Retina (tissue), 1 donor: ENCODE results near the gene TSSK6.

ENCODE experiments used
- DNase-seq: peaks from one replicate; pipeline ENCODE4 v3.0.0-alpha.2; 2016

TSSK6 gene

DNA sequence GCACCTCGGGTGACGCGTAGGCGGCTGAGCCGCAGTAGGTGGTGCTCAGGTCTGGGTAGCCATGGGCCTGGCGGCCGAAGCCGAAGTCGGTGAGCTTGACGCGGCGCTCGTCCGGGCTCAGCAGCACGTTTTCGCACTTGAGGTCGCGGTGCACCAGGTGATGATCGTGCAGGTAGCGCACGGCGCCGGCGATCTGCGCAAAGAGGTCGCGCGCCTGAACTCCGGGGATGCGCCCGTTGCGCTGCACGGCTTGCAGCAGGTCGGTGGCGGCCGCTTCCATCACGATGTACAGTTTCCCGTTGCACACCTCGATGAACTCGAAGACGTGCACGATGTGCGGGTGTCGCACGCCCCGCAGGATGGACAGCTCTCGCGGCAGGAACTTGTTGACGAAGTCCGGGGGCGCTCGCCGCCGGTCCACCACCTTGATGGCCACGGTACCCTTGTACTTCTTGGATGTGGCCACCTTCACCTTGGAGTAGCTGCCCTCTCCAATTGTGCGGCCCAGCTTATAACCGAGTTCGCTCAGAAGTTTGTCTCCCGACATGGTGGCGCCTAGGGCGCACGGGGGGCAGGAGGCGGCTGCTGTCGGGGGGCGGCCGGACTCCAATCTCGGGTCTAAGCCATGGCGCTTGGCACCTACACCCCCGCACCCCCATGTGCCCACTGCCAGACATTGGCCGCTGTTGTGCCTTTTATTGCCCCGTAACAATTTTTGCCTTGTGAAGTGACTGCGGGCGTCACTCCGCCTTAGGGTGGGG is at the start of gene TSSK6:
TSS of gene TSSK6 (minus strand) at position 668 of the 761 bp plus-strand sequence. CDS start at position 547, 121 bp downstream.
- DNase-seq: no peak

DNA sequence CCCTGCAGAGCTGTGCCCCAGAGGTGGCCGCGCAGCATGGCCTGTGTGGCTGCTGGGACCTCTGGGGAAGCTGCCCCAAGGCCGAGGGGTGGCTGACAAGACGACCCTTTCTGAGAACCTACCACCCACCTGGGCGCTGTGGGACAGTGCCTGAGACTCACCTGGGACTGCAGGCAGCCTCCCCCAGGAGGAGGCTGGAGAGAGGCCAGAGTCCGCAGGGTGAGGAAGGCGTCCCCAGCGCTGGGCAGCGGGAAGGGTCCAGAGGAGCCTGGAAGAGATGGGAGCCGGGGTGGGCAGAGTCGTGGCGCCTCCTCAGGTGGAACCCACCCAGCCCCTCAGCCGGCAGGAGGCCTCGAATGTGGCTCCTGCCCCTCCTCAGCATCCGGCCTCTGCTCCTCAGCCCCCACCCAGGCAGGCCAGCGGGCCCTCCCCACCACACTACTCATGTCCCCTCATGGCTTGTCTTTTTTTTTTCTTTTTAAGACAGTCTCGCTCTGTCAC is 48.0 kb upstream of the TSSK6 start:
- no peak for DNase-seq

DNA sequence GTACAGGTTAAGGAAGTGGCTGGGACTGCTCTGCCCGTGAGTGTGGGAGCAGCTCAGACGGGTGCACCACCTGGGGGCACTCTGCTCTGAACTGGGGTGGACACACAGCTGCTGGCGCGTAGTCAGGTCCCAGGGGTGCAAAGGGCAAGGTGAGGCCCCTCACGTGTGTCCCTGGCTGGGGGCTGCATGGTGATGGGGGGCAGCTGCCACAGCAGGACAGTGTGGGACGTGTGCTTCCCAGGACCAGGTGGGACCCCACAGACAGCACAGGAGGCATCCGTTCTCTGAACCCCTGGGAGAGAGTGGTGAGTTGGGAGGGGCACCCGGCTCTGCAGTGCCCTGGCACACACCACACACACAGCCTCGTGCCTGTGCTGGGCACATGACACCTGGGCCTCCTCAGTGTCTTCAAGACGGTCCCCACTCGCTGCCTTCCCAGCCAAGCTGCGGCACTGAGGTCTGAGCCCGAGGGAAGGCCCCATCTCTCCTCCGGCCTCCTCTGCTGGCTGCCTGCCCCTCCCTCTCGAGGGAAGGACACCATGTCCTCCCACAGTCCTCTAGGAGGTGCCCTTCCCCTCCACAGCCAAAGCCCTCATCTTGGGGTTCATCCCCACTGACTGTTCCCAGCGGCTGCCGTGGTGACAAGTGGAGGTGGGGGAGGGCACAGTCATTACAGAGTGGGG is 47.5 kb upstream of the TSSK6 start:
- no peak for DNase-seq

DNA sequence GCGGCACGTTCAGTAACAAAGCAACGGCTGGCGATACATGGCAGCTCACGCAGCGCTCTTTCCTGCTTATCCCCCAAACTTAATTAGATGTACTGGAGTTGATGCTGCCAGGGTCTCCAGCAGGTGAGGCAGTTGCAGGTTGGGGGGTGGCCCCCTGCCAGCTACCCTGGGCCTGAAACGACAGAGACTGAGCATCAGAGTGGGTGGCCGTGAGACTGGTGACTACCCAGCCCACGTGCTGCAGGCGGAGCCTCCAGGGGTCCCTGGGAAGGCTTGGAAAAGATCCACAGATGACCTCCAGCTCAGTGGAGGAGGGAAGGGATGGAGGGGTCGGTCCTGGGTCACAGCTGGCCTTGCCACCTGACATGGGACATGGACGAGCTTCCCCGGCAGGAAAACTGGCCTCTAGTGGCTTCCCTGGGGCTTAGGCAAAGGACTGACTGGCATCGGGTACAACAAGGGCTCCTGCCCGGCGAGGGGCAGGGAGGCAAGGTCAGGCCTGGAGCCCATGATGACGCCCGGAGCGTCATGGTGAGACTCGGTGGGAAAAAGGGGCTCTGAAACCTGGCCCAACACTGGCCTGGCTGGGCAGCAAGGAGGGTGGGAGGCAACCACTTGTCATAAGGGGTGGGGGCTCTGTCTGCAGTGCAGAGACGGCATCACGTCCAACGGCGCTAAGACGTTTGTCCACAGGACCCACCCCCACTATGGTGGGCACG is 46.8 kb upstream of the TSSK6 start:
- DNase-seq: no peak

DNA sequence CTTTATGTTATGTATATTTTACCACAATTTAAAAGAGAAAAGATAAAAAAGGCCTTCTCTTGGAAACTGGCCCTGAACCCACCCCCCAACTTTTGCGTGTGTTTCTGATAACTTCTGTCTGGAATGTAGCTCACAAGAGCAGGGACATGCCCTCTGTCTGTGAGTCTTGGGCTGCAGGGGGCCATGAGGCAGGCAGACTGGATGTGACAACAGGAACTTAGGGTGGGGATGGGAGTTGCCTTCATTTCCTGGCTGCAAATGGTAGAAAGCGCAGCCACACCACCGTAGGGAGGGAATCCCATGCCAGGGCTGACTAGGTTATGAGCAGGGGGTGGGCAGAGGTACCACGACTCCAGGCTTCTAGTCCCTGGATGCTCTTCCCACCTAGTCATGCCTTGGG is 44.6 kb upstream of the TSSK6 start:
- no peak for DNase-seq

DNA sequence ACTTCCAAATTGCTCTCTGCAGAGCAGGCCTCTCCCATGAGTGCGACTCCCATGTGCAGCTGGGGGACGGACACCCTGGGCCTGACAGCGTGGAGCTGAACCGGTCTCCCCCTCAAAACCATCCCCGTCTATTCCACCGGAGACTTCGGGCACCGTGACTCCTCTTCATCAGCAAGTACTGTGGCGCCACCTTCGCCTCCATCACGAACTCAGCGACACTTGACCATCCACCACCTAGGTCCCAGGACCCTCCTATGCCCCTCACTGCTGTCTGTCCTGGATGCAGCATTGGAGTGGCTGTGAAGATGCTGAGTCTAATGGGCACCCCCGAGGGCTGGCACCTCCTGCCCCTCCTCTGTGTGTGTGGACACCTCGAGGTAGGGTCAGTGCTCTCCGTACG is 43.3 kb upstream of the TSSK6 start:
- DNase-seq: no peak

DNA sequence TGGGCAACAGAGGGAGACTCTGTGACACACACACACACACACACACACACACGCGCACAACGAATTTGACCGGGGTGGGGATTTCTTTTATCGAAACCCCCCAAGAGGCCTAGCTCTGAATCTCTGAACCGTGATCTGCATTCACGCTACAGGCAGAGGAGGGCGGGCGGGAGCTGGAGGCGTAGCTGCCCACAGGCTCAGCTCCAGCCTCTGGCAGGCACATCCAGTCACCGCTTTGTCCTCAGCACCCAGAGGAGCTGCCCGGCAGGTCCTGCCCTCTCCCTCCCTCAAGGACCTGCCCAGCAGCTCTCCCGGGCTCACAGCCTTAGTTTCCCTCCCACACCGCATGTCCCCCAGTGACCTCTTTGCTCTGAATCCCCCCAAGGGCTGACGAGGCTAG is 42.7 kb upstream of the TSSK6 start:
- DNase-seq: no peak

DNA sequence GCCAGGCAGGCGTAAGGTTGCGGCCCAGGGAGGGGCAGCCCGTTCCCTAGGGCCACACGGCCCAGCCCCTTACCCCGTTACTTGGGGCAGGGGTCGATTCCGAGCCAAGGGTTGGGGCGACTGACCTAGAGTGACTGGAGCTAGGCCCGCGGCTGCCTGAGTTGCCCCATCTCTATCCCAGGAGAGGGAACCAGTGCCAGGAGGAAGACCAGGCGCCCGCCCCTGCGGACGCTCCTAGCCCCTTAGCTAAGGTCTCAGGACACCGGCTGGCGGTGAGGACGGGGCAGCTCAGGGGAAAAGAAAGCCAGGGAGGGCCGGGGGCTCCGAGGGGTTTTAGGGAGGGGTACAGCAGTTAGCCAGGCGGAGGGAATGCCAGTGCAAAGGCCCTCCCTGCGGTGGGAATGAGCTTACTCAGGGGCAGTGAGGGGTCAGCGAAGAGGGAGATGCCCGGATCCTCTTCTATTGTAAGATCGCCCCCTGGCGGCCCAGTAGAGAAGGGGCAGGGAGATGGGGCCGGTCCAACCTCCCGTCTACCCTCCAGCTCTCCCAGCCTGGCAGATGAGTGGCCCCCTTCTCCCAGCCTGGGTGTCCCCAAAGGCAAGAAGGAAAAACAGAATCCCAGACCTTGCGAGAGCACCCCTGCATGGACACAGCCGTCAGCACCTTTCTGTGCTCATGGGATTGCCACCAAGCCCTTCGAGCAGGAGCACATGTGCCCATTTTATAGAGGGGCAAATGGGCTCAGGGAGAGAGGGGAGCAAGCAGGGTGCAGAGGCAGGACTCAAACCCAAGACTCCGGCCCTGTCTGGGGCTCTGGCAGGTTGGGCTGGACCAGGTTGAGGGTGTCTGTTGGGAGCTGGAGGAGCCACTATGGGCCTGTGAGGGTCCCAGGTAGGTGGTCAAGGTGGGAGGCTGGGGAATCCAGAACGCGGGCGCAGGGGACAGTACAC is 39.0 kb upstream of the TSSK6 start:
- DNase-seq: peak; percentile 52

DNA sequence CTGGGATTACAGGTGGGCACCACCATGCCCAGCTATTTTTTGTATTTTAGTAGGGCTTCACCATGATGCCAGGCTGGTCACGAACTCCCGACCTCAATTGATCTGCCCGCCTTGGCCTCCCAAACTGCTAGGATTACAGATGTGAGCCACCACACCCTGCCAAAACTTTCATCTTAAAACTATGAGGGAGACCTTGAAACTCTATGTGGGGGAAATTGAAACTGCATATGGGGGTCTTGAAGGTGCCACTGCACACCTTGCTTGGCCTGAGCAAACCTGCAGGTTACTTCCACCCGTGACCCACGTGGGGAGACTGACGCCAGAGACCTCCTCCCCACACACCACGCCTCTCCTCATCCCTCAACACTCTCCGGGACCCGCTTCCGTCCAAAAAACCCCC is 38.3 kb upstream of the TSSK6 start:
- DNase-seq: no peak

DNA sequence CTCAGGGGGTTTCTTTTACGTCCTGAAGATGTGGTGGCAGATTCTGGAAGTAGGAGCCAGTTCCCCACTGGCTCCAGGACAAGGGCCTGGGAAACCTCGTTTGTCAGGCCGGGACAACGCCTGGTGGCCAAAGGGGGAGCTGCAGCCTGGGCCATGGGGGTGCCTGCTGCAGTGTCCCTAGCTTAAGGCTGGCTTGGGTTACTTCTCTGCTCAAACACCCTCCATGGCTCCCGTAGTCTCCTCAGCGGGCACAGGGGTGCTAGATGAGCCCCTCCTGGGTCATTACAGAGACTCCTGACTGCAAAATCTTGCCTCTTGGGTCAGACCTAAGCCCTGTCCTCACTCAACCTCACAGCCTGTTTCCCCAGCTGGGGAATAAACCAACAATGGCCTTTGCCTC is 37.5 kb upstream of the TSSK6 start:
- DNase-seq: no peak

DNA sequence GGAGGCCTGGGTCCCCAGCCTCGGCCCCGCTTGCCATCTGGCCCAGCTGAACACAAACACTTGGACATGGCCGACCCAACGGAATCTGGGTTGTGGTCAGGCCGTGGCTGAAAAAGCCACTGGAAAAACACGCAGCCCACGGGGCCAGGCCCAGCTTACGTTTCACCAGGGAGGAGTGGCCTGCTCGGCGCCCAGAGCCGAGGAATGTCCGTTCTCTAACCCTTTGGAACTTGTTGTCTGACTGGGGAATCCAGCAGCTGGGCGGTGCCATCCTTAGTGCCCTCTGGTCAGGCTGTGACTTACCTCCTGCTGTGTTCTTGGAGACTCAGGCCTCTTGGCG is 36.5 kb upstream of the TSSK6 start:
- no peak for DNase-seq

DNA sequence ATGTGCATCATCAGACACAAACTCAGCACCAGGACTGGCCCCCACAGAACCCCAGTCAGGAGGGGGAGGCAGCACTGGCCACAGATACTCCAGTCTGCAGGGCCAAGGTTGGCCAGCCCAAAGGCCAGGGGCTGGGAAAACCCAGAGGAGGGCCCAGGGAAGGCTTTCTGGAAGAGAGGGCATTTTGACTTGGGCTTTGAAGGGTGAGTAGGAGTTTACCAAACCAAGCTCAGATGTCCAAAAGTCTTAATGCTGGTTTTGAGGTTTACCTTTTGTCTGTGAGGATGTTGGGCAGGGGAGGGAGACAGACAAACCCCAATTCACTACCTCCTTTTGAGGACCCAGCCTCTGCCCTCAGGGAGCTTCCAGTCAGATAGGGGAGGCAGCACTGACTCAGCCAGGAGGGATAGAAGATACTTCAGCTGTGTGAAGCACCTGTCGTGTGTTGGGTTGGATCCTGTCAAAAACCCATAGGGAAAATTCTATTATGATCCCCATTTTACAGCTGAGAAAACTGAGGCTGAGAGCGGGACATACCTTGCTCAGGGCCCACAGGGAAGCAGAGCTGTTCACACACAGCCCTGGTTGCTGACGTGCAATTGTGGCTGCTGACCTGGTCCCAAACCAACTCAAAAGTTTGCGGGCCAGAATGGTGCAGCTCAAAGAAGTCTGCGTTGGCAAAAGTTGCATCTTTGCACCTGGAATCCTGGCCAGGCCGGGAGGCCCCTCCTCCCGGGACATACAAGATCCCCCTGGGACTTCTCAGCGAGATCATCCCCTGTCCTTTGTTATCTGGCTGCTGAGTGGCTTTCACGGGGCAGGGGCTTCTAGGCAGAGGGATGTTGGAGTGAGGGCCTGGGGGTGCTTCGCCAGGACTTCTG is 35.9 kb upstream of the TSSK6 start:
- DNase-seq: no peak

DNA sequence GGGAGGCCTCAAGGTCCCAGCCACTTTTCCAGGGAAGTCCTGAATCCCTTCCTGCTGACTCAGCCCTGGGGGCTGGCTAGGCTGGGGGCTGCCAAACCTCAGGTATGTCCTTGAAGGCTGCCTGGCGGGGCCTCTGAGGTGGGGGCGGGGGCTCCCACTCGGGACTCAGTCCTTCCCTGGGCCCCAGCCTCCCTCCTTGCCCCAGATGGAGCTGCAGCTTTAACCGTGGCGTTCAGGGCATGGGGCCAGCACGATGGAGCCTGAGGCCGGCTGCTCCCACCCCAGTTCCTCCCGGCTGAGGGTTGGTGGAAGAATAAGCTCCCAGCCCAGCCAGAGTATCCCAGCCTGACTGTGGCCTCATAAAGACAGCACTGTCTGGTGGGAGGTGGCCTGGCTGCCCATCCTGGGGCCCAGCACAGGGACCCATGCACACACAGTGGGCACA is 35.2 kb upstream of the TSSK6 start:
- DNase-seq: no peak

DNA sequence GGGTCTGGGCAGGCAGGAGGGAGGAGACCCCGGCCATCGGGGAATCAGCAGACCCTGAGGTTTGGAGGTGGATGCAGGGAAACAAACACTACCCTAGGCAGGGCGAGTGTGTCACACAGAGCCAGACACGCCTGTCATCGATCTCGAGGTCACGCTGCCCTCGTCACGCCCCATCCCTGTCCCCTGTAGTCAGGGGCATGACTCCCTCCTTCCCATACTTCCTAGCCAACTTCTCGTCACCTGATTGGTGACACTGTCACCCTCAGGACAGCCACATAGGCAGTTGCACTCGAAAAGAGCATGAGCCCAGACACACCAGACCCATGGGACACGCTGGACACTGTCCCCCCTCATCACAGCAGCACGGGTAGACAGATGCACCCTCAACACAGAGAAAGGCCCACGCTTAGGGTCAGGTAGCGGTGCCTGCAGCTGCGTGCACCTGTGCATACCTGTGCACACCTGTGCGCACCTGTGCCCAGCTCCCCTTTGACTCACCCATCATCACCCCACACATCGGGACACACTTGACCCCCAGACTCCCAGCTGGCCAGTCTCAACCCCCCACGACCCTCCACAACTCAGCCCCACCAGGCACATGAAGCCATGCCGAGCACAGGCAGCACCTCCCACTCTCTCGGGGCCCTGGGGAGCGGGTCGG is 34.6 kb upstream of the TSSK6 start:
- DNase-seq: no peak

DNA sequence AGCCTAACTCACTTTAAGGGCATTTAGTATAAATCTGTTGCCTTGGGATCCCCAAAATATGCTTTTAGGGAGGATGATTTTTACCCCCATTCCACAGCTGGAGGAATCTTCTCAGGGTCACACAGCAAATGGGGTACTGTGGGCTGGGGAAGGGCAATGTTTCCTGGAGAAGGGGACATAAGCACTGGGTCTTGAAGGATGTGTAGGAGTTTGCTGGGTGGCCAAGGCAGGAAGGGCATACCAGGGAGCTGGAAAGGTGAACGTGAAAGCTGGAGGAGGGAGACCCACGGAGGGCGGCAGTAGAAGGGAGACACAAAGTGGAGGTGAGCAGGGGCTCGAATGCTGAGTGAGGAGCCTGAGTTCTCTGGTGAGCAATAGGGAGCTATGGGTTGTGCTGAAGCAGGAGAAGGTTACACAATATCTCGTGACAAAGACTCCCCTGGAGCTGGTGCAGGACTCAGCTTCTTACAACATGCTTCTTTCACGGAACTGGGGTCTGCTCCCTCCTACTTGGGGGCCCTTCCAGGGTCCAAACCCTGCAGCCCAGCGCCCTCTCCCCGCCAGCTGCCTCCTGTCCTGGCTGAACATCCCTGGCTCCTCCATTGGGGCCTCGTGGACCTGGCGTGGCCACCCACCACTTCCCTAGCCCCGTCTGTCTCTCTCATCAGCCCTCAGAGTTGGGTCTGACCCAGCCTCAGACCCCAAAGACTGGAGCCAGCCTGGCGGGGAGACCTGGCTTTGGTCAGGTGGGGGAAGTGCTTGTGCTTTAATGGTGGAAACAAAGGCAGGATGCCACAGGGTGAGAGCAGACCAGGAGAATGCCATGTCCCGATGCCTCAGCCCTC is 33.8 kb upstream of the TSSK6 start:
- DNase-seq: no peak

DNA sequence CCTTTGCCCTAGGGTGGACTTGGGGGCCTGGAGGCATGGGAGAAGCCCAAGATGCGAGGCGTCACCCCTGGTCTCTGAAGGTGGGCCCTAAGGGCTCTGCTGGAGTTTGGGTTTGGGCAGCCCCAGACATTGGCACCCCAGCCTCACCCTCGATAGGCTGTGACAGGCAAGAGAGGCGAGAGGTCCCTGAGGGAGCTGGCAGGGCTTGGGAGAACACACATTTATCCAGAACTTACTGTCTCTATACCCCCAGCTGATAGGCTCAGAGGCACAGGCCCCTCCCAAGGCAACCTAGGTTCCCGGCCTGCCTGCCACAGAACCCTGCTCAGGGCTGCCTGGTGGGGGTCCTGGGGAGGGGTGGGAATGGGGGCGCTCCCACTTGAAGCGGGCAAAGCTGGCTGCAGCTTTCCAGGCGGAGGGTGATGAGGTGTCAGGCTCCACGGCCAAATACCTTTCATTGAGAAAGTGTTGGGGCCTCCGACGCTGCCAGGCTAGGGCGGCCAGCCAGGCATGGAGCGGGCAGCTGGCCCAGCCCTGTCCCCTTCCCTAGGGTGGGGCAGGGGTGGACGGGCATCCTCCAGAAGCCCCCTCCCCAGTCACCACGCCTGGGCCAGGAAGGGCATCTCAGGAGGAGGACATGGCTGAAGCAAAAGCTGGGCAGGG is 32.5 kb upstream of the TSSK6 start:
- no peak for DNase-seq

DNA sequence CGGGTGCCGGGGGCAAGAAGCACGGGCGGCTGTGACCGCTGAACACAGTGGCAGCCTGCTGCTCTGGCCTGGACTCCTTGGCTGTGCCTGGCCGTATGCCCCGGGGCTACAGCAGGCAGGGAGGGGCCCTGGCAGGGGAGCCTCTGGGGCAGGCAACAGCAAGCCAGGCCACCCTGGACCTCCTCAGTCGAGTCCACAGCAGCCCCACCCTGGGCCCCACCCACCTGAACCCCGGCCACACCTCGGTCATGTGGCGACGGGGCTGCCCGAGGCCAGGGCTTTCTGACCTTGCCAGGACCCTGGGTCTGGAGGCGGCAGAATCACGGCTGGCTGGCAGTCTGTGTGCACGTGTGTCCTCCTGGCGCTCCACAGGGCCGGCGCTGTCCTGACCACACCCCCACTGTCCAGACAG is 31.4 kb upstream of the TSSK6 start:
- no peak for DNase-seq

DNA sequence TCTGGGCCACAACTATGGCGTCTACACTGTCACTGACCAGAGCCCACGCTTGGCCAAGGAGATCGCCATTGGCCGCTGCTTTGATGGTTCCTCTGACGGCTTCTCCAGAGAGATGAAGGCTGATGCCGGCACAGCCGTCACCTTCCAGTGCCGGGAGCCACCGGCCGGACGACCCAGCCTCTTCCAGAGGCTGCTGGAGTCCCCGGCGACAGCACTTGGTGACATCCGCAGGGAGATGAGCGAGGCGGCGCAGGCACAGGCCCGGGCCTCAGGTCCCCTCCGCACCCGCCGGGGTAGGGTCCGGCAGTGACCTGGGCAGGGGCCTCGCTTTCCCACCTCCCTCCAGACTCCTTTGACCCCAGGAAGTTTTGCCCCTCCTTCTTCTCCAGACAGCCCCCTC is 30.4 kb upstream of the TSSK6 start:
- no peak for DNase-seq

DNA sequence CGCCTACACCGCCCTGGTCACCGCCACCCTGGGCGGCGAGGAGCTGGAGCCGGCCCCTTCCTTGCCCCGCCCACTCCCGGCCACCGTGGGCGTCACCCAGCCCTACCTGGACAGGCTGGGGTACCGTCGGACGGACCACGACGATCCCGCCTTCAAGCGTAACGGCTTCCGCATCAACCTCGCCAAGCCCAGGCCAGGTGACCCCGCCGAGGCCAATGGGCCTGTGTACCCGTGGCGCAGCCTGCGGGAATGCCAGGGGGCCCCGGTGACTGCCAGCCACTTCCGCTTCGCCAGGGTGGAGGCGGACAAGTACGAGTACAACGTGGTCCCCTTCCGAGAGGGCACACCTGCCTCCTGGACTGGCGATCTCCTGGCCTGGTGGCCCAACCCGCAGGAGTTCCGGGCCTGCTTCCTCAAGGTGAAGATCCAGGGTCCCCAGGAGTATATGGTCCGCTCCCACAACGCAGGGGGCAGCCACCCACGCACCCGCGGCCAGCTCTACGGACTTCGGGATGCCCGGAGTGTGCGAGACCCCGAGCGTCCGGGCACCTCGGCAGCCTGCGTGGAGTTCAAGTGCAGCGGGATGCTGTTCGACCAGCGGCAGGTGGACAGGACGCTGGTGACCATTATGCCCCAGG is 29.7 kb upstream of the TSSK6 start:
- DNase-seq: no peak
